Skin epidermis (tissue), 12 donors: ENCODE data around the gene TAS2R1.

Experiments used
- H3K27ac ChIP-seq, 21 experiments: fragments of 200-600 bp; sonication (generic) in 11 of 21; one replicate each; pipeline ENCODE4 v1.5.0; 2020; ENCODE audit warnings: mild to moderate bottlenecking in 3 of 21, inconsistent platforms in 2 of 21, moderate library complexity in 2 of 21
- H3K4me3 ChIP-seq, 7 experiments: fragments of 200-600 bp; sonication (generic) in 2 of 7; one replicate each; pipeline ENCODE4 v1.5.0; 2020; ENCODE audit warnings: inconsistent platforms in 2 of 7, mild to moderate bottlenecking in 2 of 7, moderate library complexity in 1 of 7

The TAS2R1 gene

DNA sequence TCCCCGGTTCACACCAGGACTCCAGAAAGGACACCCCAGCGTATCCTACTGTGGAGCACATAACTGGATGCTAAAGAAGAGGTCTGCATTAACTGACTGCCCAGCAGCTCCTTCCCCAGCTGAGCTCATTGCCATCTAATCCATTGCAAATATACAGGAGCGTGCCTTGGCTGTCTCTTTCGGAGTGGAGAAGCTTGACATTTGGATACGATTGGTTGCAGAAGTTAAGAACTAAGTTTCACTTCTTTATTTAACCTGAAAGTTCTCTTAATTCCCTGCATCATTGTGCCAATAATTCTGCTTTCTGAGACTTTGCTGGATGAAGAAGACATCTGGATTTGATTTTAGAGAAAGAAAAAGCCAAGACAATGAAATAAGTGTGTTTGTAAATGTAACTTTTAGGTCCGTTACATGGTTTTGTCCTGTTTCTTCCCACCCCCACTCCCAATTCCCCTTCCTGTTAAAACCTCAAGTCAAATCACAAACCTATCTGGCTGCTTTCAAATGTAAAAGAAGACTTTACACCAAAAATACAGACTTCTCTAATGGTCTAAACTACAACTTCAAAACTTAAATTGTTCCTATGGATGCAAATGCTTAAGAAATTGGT is 33.9 kb downstream of the TAS2R1 start:
- no peak overlapping the region for H3K4me3 ChIP-seq
- no peak overlapping the region for H3K27ac ChIP-seq

DNA sequence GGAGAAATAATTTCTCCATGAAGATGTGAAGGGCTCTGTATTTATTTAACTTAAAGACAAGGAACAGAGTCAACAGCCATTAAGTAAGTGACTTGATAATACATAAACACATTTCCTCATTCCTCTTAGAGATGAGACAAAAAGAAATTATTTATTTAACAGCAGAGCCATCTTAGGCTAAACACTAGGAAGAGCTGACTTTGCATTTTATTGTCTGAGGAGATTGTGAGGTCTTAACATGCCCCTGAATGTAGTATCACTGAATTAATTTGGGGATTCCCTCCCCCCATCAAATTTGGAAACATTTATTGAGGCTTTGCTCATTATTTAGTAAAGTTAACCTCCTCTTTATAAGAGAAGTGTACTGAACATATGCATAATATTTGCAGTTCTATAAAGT is 35.2 kb downstream of the TAS2R1 start:
- no peak overlapping the region for H3K4me3 ChIP-seq
- H3K27ac ChIP-seq = no peak overlapping the region

DNA sequence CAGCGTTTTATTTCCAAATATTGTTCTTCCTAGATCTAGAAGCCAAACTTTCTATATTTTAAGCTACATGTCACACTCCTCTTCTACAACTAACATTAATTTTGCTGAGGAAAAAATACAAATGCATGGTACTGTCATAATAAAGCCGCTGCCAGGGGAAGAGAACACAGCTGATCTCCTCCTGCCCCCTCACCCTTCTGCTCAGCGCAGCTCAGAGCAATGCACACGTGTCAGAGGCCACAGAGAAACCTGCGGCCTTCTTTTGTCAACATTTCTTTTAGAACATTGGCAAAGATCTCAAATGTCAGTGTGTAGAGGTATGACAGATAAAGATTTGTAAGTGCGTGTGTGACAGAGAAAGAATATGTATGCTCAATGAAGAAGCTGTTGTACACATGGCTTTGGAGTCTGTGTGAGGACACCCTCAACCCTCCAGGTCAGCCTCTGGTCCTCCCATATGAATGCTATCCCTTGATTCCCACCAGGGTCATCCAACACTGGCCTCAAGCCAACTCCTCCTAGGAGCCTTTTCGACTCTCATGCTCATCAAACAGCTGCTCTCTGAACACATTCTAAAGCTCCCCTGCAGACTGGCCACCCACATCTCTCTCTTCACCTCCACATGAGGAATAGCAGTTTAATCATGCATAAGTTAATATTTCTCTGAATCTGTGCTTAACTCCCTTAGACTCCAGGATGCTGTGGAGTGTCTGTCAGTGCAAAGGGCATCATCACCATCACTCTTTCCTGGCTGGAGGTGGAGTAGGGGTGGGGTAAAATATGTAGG is 40.9 kb downstream of the TAS2R1 start:
- no peak overlapping the region for H3K27ac ChIP-seq
- H3K4me3 ChIP-seq = no peak overlapping the region

DNA sequence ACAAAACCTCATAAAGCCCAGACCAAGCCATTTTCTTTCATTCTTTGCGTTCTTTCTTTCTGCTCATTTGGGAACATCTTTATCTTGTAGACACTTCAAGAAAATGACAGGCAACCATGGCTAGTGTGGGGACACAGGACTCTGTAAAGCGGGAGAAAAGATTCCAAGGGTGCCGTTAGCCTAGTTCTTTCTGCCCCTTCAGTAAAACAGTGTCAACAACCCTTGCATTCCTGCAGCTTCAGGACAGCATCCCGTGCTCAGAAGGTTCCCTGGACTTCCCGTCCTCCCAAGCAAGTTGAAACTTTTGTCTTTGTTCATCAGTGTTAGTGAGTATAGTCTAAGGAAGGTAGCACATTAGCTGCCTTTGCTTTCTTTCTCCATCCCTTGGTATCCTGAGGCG is 41.9 kb downstream of the TAS2R1 start:
- Histone ChIP-seq H3K27ac (no peak overlapping the region), H3K4me3 (no peak overlapping the region)

DNA sequence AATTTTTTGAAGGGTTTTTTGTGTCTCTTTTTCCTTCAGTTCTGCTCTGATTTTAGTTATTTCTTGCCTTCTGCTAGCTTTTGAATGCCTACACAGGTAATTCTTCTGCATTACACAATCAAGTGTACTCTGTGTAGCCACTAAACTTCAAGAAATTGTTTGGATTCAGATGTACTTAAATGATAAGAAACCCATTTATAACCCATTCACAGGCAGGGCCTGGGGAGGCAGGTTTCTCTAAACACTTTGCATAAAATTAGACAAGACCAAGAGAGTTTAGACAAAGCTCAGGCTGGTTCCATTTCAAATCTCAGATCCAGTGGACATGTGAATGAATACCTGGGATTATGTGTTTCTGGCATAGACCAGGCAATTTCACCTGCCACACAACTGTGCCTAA is 43.0 kb downstream of the TAS2R1 start:
- H3K27ac ChIP-seq = no peak overlapping the region
- H3K4me3 ChIP-seq = no peak overlapping the region

DNA sequence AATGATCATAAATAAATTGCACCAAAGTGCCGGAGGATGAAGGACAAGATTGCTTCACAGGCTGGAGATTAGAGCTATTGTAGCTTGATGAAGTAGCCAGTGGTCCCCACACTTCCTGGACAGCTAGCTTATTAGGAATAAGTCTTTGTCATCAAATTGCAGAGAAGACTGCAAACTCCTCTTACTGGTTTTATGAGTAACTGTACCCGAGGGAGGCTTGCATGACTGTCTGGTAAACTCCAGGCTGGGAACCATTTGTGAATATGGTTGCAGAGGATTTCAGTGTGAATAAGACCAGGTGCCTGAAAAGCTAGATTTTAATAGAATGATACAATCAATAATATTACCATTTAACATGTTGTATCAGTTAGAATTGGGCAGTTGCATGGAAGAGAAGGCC is 47.7 kb downstream of the TAS2R1 start:
- H3K4me3 ChIP-seq = no peak overlapping the region
- H3K27ac ChIP-seq = no peak overlapping the region
